Skin epidermis (tissue), 12 donors: ENCODE results near the gene DEPDC1.
"Not testable (repeated sequence)": the region's sequence is repeated elsewhere in the genome, so short reads cannot be mapped to it uniquely, and the experiment has no call there.

Source experiments
- H3K27ac ChIP-seq, 21 experiments: fragments of 200-600 bp; sonication (generic) in 11 of 21; one replicate each; pipeline ENCODE4 v1.5.0; 2020; ENCODE audit warnings: mild to moderate bottlenecking in 3 of 21, inconsistent platforms in 2 of 21, moderate library complexity in 2 of 21
- H3K4me3 ChIP-seq, 7 experiments: fragments of 200-600 bp; sonication (generic) in 2 of 7; one replicate each; pipeline ENCODE4 v1.5.0; 2020; ENCODE audit warnings: inconsistent platforms in 2 of 7, mild to moderate bottlenecking in 2 of 7, moderate library complexity in 1 of 7

Gene DEPDC1

GRCh38 chr1:68481041-68481440, 15.8 kb downstream of the DEPDC1 start:
- no peak overlapping the region for H3K4me3 ChIP-seq
- no peak overlapping the region for H3K27ac ChIP-seq

- no peak overlapping the region for H3K27ac ChIP-seq
- H3K4me3 ChIP-seq: no peak overlapping the region
Observed at GRCh38 chr1:68479501-68479900, 17.4 kb downstream of the DEPDC1 start.

- no peak overlapping the region for H3K4me3 ChIP-seq
- no peak overlapping the region for H3K27ac ChIP-seq
Observed at GRCh38 chr1:68478662-68479061, 18.2 kb downstream of the DEPDC1 start.

GRCh38 chr1:68476626-68477025, 20.3 kb downstream of the DEPDC1 start:
- not testable (repeated sequence) for H3K27ac ChIP-seq, H3K4me3 ChIP-seq

- no peak overlapping the region for H3K27ac ChIP-seq
- no peak overlapping the region for H3K4me3 ChIP-seq
Observed at GRCh38 chr1:68473060-68473459, 23.8 kb downstream of the DEPDC1 start.

GRCh38 chr1:68470388-68470970, 26.4 kb downstream of the DEPDC1 start:
- Histone ChIP-seq H3K4me3 (no peak overlapping the region), H3K27ac (no peak overlapping the region)

GRCh38 chr1:68464891-68465290, 32.0 kb downstream of the DEPDC1 start:
- no peak overlapping the region for H3K27ac ChIP-seq
- no peak overlapping the region for H3K4me3 ChIP-seq

- no peak overlapping the region for H3K4me3 ChIP-seq
- no peak overlapping the region for H3K27ac ChIP-seq
Observed at GRCh38 chr1:68460935-68461334, 35.9 kb downstream of the DEPDC1 start.

- H3K4me3 ChIP-seq: no peak overlapping the region
- no peak overlapping the region for H3K27ac ChIP-seq
Observed at GRCh38 chr1:68459796-68460195, 37.1 kb downstream of the DEPDC1 start.

GRCh38 chr1:68459091-68459490, 37.8 kb downstream of the DEPDC1 start:
- Histone ChIP-seq H3K27ac (no peak overlapping the region), H3K4me3 (no peak overlapping the region)

GRCh38 chr1:68456202-68456601, 40.7 kb downstream of the DEPDC1 start:
- Histone ChIP-seq H3K27ac (no peak overlapping the region), H3K4me3 (no peak overlapping the region)

- Histone ChIP-seq H3K27ac (no peak overlapping the region), H3K4me3 (no peak overlapping the region)
Observed at GRCh38 chr1:68454534-68454933, 42.3 kb downstream of the DEPDC1 start.

- Histone ChIP-seq H3K27ac (no peak overlapping the region), H3K4me3 (no peak overlapping the region)
Observed at GRCh38 chr1:68453060-68453670, 43.7 kb downstream of the DEPDC1 start.

- Histone ChIP-seq H3K27ac (no peak within 1 kb of the TSS), H3K4me3 (no peak within 1 kb of the TSS)
Observed at GRCh38 chr1:68449901-68450300, 47.0 kb downstream of the DEPDC1 start, which contains the start of gene RPE65. RPE65 (minus strand) TSS chr1:68449954; CDS start chr1:68449905, 49 bp downstream.

- H3K4me3 ChIP-seq: no peak overlapping the region
- H3K27ac ChIP-seq: no peak overlapping the region
Observed at GRCh38 chr1:68448365-68448764, 48.5 kb downstream of the DEPDC1 start.

- no peak overlapping the region for H3K27ac ChIP-seq
- no peak overlapping the region for H3K4me3 ChIP-seq
Observed at GRCh38 chr1:68445709-68446108, 51.2 kb downstream of the DEPDC1 start.

- Histone ChIP-seq H3K27ac (no peak overlapping the region), H3K4me3 (no peak overlapping the region)
Observed at GRCh38 chr1:68442822-68443556, 53.9 kb downstream of the DEPDC1 start.

GRCh38 chr1:68442006-68442405, 54.9 kb downstream of the DEPDC1 start:
- no peak overlapping the region for H3K4me3 ChIP-seq
- H3K27ac ChIP-seq: no peak overlapping the region

GRCh38 chr1:68438310-68438709, 58.6 kb downstream of the DEPDC1 start:
- Histone ChIP-seq H3K27ac (no peak overlapping the region), H3K4me3 (no peak overlapping the region)

- H3K4me3 ChIP-seq: no peak overlapping the region
Observed at GRCh38 chr1:68433395-68433794, 63.5 kb downstream of the DEPDC1 start.

GRCh38 chr1:68431076-68431475, 65.8 kb downstream of the DEPDC1 start:
- Histone ChIP-seq H3K4me3 (no peak overlapping the region), H3K27ac (no peak overlapping the region)

More at GRCh38 chr1:68433395-68433794, 63.5 kb downstream of the DEPDC1 start:
- H3K27ac ChIP-seq: no peak overlapping the region
